ENCODE data around the gene SGK2. TPM values are rescaled to one million over a fixed set of nuclear protein-coding genes. Genes with fewer than 3 reads are reported as not detected.
"Not testable (repeated sequence)": the region's sequence is repeated elsewhere in the genome, so short reads cannot be mapped to it uniquely, and the experiment has no call there.

The SGK2 gene
- total RNA-seq, 2 experiments from 2014 or later: 0.41 to 0.48 TPM

DNA sequence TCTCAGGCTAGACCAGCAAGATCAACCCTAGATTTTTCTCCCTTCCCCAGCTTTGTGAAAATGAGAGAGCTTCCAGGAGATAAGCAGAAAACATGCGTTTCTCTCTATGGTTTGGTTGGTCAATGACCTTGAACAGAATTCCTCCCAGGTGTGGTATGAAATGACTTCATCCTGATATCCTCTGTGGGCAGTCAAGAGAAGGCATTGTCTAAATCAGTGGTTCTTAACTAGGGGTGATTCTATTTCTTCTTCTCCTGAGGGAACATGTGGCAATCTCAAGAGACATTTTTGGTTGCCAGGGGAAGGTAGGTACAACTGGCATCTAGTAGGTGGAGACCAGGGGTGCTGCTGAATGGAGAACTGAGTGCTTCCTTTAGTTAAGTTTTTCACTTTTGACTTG, 44.3 kb downstream of the SGK2 start:
- Histone ChIP-seq H3K4me2 (ENCODE audit: low read length) (no peak overlapping the region), H2AFZ (ENCODE audit: low read length) (no peak overlapping the region), H3K4me3 (ENCODE audit: low read depth, low read length, poor library complexity, severe bottlenecking) (no peak overlapping the region), H4K20me1 (ENCODE audit: insufficient read depth, low read length) (no peaks in the 10 kb centered on the region), H3K27ac (ENCODE audit: low read depth, low read length, poor library complexity, severe bottlenecking) (no peak overlapping the region), H3K36me3 (ENCODE audit: insufficient read depth, low read length) (peaks cover 38% of the 10 kb centered on the region), H3K9me2 (ENCODE audit: insufficient read depth, low read length) (no peaks in the 10 kb centered on the region), H3K9me3 (ENCODE audit: low read length) (no peaks in the 10 kb centered on the region), H3K79me2 (ENCODE audit: insufficient read depth, low read depth, low read length) (no peaks in the 10 kb centered on the region), H3K4me1 (ENCODE audit: insufficient read depth, low read length, poor library complexity, severe bottlenecking) (no peaks in the 10 kb centered on the region)
- POLR2A ChIA-PET: no interaction called here
- BruUV-seq (replicated peaks): no TSS peak
- DNase-seq (ENCODE audit: low spot score): no peak
- TF ChIP-seq EZH2phosphoT487 (IDR thresholded peaks at IDR 0.05; ENCODE audit: borderline replicate concordance, low read depth, low read length) (no peak), CTCF (conservative IDR thresholded peaks at IDR 0.05; ENCODE audit: low read length) (no peak)
- CTCF ChIA-PET (ENCODE audit: unreplicated experiment): no interaction called here
- intact Hi-C loops (cut with micrococcal nuclease; ENCODE audit: unreplicated experiment): no loop called here

DNA sequence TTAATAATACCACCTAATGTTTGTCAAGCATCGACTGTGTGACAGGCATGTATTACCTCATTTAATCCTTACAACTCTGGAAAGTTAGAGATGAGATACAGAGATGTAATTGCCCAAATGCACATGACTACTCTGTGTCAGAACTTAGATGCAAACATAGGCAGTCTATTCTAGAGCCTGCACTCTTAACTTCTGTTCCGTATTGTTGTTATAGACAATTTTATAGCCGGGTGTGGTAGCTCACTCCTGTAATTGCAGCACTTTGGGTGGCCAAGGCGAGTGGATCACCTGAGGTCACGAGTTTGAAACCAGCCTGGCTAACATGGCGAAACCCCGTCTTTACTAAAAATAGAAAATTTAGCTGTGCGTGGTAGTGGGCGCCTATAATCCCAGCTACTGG, 46.9 kb downstream of the SGK2 start:
- H4K20me1 ChIP-seq (ENCODE audit: insufficient read depth, low read length): no peaks in the 10 kb centered on the region
- no peak overlapping the region for H2AFZ ChIP-seq (ENCODE audit: low read length)
- ChIA-PET POLR2A (no interaction called here), CTCF (ENCODE audit: unreplicated experiment) (no interaction called here)
- peaks cover 28% of the 10 kb centered on the region for H3K36me3 ChIP-seq (ENCODE audit: insufficient read depth, low read length)
- no peak overlapping the region for H3K27ac ChIP-seq (ENCODE audit: low read depth, low read length, poor library complexity, severe bottlenecking)
- no peak for DNase-seq (ENCODE audit: low spot score)
- intact Hi-C loops (cut with micrococcal nuclease; ENCODE audit: unreplicated experiment): no loop called here
- TF ChIP-seq EZH2phosphoT487 (IDR thresholded peaks at IDR 0.05; ENCODE audit: borderline replicate concordance, low read depth, low read length) (no peak), CTCF (conservative IDR thresholded peaks at IDR 0.05; ENCODE audit: low read length) (no peak)
- H3K9me3 ChIP-seq (ENCODE audit: low read length): no peaks in the 10 kb centered on the region
- H3K4me3 ChIP-seq (ENCODE audit: low read depth, low read length, poor library complexity, severe bottlenecking): no peak overlapping the region
- no peak overlapping the region for H3K4me2 ChIP-seq (ENCODE audit: low read length)
- H3K9me2 ChIP-seq (ENCODE audit: insufficient read depth, low read length): no peaks in the 10 kb centered on the region
- no peaks in the 10 kb centered on the region for H3K4me1 ChIP-seq (ENCODE audit: insufficient read depth, low read length, poor library complexity, severe bottlenecking)
- BruUV-seq (replicated peaks): no TSS peak
- no peaks in the 10 kb centered on the region for H3K79me2 ChIP-seq (ENCODE audit: insufficient read depth, low read depth, low read length)

GRCh38 chr20:43607278-43607677, 48.5 kb downstream of the SGK2 start:
- H3K4me3 ChIP-seq (ENCODE audit: low read depth, low read length, poor library complexity, severe bottlenecking); H4K20me1 ChIP-seq (ENCODE audit: insufficient read depth, low read length); H3K9me3 ChIP-seq (ENCODE audit: low read length); H3K79me2 ChIP-seq (ENCODE audit: insufficient read depth, low read depth, low read length); POLR2A ChIA-PET; H3K4me2 ChIP-seq (ENCODE audit: low read length); H3K9me2 ChIP-seq (ENCODE audit: insufficient read depth, low read length); DNase-seq (ENCODE audit: low spot score); H3K4me1 ChIP-seq (ENCODE audit: insufficient read depth, low read length, poor library complexity, severe bottlenecking); intact Hi-C loops (cut with micrococcal nuclease; ENCODE audit: unreplicated experiment); H2AFZ ChIP-seq (ENCODE audit: low read length); BruUV-seq (replicated peaks); H3K27ac ChIP-seq (ENCODE audit: low read depth, low read length, poor library complexity, severe bottlenecking); CTCF ChIA-PET (ENCODE audit: unreplicated experiment): not testable (repeated sequence)
- peaks cover 37% of the 10 kb centered on the region for H3K36me3 ChIP-seq (ENCODE audit: insufficient read depth, low read length)
